GM04503 (cell line): ENCODE measurements around the gene TMED6.

Experiments
- DNase-seq: peaks from one replicate; pipeline ENCODE4 v3.0.0-alpha.2; 2012; ENCODE audit warnings: low read depth

Gene TMED6

GRCh38 chr16:69324013-69324531 is 27.5 kb downstream of the TMED6 start:
- no peak for DNase-seq

GRCh38 chr16:69323415-69323814 is 28.2 kb downstream of the TMED6 start:
- no peak for DNase-seq

- DNase-seq = no peak
Observed at GRCh38 chr16:69322343-69322742, 29.2 kb downstream of the TMED6 start.

GRCh38 chr16:69321080-69321479 is 30.5 kb downstream of the TMED6 start:
- no peak for DNase-seq

DNA sequence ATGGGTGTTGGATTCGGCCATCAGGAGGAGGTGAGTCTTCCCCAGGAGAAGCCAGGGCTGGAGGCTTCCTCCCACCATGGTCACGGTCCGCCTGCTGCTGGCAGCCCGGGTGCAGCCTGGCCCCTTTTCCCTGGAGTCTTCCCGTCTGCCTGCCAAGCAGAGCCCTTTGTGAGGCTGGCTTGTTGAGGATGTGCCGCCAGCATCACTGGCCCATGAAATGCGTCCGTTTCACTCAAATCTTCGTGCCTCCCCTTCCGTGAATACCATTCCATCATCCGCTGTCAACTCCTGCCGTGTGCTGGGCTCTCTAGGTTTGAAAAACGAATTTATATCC is 30.9 kb downstream of the TMED6 start:
- DNase-seq = no peak

- no peak for DNase-seq
Observed at GRCh38 chr16:69319826-69320739, 31.5 kb downstream of the TMED6 start.

GRCh38 chr16:69319381-69319780 is 32.2 kb downstream of the TMED6 start:
- DNase-seq = no peak

- no peak for DNase-seq
Observed at GRCh38 chr16:69318911-69319289, 32.7 kb downstream of the TMED6 start.

GRCh38 chr16:69318177-69318910 is 33.2 kb downstream of the TMED6 start:
- no peak for DNase-seq

GRCh38 chr16:69316595-69317034 is 35.0 kb downstream of the TMED6 start:
- DNase-seq = no peak

DNA sequence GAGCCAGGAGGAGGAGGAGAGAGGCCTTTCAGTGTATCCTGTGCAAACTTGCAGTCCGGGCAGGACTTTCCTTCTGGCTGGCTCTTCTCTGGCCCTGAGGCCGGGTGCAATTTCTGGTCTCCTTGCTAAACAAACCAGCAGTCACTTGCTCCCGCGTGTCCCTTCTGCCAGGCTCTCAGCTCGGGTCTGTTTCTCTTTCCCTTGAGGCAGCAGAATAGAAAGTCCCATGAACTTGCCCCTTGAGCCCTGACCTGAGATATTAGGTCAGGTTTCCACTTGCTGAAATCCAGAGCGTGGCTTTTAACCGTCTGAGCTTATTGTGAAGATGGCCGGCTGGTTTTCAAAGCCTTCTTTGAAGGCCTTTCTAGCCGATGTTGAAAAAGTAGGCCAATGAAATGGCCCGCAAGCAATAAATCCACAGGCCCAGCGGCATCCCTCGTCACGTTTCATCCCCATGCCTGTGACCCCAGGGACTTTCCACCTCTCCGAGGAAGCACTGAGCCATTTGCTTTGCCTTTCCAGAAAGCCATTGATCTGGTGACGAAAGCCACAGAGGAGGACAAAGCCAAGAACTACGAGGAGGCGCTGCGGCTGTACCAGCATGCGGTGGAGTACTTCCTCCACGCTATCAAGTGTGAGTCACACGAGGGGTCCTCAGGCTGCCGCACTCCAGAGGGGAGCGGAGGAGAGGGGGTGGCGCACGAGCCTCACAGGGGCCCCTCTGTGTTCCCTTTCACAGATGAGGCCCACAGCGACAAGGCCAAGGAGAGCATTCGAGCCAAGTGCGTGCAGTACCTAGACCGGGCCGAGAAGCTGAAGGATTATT is 35.9 kb downstream of the TMED6 start:
- no peak for DNase-seq

DNA sequence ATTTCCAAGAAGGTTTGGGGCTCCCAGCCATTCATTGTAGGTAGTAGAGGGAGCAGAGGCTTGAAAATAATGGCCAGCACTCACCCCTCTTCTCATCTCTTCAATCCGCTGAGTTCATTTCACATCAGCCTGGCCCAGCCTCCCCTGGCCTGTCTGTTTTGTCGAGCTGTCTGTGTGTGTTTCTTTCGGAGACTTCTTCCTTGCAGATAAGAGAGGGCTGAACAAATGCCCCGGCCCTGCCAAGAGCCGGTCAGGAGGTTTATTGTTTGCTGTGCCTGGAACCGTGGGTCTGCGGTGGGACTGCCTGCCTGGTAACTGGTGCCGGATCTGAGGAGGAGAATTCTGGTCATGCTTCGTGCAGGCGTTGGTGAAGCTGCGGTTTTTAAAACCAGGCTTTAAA is 37.1 kb downstream of the TMED6 start:
- DNase-seq = no peak

DNA sequence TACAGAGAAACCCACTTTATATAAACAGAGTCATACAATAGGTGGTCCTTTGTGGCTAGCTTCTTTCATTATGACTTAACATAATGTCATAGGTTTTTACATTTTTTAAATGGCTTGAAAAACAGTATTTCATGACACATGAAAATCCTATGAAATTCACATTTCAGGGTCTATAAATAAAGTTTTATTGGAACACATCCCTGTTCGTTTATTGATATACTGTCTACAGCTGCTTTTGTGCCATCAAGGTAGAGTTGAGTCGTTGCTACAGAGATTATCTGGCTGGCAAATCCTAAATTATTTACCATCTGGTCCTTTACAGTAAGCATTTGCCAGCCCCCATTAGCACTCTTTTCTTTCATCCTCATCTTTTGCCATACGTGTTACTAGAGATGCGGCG is 38.1 kb downstream of the TMED6 start:
- no peak for DNase-seq

DNA sequence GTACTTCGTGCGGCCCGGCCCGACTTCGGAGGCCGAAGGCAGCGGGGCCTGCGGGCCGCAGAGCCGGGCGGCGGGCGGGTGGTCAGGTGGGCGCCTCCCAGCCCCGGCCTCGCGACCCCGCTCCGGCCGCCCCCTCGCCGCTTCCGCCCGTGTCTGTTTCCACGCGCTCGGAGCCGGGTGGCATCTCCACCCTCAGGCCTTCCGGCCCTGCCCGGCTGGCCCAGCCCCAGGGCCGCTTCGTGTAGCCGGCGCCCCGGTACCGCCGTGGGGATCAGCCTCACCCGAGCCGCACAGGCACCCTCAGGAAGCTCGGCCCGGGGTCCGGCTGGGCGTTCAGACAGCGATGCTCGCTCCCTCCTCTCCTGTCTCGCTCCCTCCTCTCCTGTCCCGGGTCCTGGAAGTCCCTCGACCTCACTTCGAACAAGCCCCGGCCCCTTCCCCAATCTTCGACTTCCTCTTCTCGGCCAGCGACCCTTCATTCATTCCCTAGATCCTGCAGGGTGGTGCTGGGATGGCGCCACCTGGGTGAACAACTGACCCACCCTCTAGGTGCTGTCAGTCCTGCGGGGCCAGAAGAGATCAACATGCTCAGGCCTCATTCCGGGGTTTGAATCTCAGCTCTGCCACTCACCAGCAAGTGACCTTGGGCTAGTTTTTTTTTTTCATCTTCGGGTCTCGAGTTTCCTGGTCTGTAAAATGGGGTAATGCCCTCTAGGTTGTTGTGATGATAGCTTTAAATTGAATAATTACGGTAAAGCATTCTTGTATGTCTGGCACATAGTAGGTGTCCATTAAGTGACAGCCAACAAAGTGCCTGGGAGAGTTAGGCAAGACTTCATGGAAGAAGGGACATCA is 39.8 kb downstream of the TMED6 start:
- no peak for DNase-seq

GRCh38 chr16:69310653-69311532 is 40.7 kb downstream of the TMED6 start, which contains the start of gene VPS4A:
TSS of gene VPS4A (plus strand) at chr16:69311350. CDS start at chr16:69311512, 162 bp downstream.
- peak; percentile 67 for DNase-seq

DNA sequence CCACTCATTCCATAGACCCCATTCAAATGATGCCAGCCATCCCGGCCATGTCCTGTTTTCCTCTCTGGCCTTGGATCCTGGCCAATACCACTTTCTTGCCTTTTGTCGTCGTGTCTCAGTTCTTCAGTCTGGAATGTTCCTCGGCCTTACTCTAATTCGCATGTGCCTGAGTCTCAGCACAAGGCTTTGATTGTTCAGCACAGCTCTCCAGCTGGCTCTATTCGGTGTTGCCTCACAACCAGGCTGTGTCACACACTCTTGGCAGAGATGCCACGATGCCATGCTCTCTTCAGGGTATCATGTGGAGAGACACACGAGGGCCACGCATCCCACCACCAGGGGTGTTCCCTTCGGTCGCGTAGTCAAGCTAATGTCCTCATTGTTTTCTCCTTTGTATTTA is 42.3 kb downstream of the TMED6 start:
- no peak for DNase-seq

DNA sequence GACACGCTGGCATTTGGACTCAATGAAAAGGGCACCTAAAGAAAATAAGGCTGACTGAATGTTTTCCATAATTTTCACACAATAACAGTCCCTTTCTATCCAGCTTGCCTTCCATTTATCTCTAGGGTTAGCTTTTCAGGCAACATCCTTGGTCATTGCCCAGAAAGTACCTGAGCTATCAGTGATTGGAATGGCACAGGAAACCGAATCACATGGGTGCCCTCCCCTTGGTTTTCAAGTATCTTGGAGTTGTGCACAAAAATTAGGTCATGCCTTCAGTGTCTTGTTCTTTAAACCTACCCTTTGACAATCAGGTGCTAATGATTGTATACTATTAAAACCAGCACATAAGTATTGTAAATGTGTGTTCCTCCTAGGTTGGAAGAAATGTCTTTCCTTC is 43.7 kb downstream of the TMED6 start:
- DNase-seq = no peak

DNA sequence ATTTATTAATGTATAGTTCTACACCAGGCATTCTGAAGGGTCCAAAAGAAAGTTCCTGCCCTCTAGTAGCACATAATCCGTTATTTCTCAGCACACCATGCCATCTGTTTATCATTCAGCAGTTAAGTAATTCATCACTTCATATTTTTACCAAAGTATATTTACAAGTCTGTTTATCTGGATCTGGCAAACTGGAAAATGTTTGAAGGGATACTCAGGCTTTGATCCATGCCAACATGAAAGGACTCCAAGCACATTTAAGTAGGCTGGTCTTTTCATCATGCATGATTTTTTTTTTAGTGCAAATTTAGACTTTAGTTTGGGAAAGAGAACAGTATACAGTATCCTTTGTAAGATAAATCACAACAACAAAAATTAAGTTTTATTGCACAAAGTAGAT is 44.5 kb downstream of the TMED6 start:
- no peak for DNase-seq

DNA sequence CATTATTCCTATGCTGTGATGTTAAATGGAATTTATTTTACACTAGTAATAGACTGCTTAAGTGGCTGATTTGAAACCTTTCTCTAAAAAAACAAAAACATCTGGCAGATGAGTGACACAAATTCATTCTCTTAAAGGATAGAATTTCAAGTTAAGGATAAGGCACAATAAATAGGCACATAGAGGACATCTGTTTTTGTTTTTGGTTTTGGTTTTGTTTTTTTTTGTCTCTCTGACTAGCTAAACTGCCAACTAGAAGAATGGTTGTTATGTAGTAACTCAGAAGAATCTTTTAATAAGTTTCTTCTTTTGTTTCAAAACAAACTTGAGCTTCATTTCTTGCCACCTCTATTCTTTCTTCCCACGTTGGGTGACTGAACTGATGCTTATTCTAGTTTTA is 45.6 kb downstream of the TMED6 start:
- DNase-seq = no peak

- DNase-seq = no peak
Observed at GRCh38 chr16:69302301-69302700, 49.3 kb downstream of the TMED6 start.
